Brain microvascular endothelial cell (primary cell): ENCODE measurements around the gene SLC4A5.

Source experiments
- DNase-seq: peaks from one replicate; pipeline ENCODE4 v3.0.0-alpha.2; 2020
- H3K27ac ChIP-seq: fragments of 250-450 bp; sonication (Bioruptor Pico); 2 replicates; pipeline ENCODE4 v1.5.1; 2020; ENCODE audit warnings: mild to moderate bottlenecking, moderate library complexity
- H3K27me3 ChIP-seq: fragments of 250-450 bp; sonication (Bioruptor Pico); replicated peaks from 2 replicates; pipeline ENCODE4 v1.5.1; 2020; ENCODE audit warnings: mild to moderate bottlenecking
- H3K36me3 ChIP-seq: fragments of 250-450 bp; sonication (Bioruptor Pico); replicated peaks from 2 replicates; pipeline ENCODE4 v1.5.1; 2020; ENCODE audit warnings: mild to moderate bottlenecking
- H3K4me3 ChIP-seq: 2 replicates; pipeline ENCODE4 v1.5.1; 2011; ENCODE audit warnings: low read depth, mild to moderate bottlenecking, control low read depth, low read length, moderate library complexity
- in situ Hi-C: cut with HindIII; loops from 2 replicates; pipeline ENCODE4 v1.10.0; 2017; ENCODE audit warnings: low sequenced_read_pairs, low pct_ligation_motif_present
- TF ChIP-seq, protein P1 (sequence below): IDR thresholded peaks from 2 replicates; pipeline ENCODE4 v1.5.1; 2011; ENCODE audit warnings: low read depth, mild to moderate bottlenecking, moderate library complexity, low read length, control low read depth, inconsistent platforms; ENCODE audit errors: missing control alignments

Gene SLC4A5

GRCh38 chr2:74316627-74317295 is 26.5 kb downstream of the SLC4A5 start:
- no peak overlapping the region for H3K4me3 ChIP-seq
- H3K27me3 ChIP-seq = no peaks in the 10 kb centered on the region
- DNase-seq = no peak
- no peak overlapping the region for H3K27ac ChIP-seq
- in situ Hi-C loops = no loop called here
- TF ChIP-seq, protein P1, sequence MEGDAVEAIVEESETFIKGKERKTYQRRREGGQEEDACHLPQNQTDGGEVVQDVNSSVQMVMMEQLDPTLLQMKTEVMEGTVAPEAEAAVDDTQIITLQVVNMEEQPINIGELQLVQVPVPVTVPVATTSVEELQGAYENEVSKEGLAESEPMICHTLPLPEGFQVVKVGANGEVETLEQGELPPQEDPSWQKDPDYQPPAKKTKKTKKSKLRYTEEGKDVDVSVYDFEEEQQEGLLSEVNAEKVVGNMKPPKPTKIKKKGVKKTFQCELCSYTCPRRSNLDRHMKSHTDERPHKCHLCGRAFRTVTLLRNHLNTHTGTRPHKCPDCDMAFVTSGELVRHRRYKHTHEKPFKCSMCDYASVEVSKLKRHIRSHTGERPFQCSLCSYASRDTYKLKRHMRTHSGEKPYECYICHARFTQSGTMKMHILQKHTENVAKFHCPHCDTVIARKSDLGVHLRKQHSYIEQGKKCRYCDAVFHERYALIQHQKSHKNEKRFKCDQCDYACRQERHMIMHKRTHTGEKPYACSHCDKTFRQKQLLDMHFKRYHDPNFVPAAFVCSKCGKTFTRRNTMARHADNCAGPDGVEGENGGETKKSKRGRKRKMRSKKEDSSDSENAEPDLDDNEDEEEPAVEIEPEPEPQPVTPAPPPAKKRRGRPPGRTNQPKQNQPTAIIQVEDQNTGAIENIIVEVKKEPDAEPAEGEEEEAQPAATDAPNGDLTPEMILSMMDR = no peak
- H3K36me3 ChIP-seq = no peaks in the 10 kb centered on the region

GRCh38 chr2:74314107-74314506 is 29.1 kb downstream of the SLC4A5 start:
- TF ChIP-seq, protein P1 = no peak
- no peak overlapping the region for H3K4me3 ChIP-seq
- DNase-seq = no peak

DNA sequence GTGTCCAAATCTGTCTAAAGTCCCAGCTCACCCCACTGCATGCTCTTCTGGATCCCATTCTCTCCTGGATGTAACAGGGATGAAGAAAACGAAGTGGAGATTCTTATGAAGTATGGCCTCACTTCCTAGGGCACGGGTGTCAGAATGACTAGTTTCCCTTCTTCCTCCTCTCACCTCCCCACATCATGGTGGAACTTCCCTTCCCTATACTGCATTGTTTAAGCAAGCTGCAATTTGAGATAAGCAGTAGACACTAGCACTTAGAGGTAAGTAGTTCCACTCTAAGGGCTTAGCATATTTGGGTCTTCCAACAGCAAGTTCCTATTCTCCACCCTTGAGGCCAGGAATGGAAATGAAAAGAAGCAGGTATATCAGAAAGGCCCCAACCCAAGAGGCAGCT is 29.7 kb downstream of the SLC4A5 start:
- in situ Hi-C loops = no loop called here
- Histone ChIP-seq H3K27ac (no peak overlapping the region), H3K27me3 (no peaks in the 10 kb centered on the region), H3K4me3 (no peak overlapping the region), H3K36me3 (no peaks in the 10 kb centered on the region)
- DNase-seq = no peak
- TF ChIP-seq, protein P1 = no peak

More at GRCh38 chr2:74314107-74314506, 29.1 kb downstream of the SLC4A5 start:
- Histone ChIP-seq H3K27me3 (no peaks in the 10 kb centered on the region), H3K36me3 (no peaks in the 10 kb centered on the region), H3K27ac (no peak overlapping the region)
- in situ Hi-C loops = no loop called here

- Histone ChIP-seq H3K27me3 (no peaks in the 10 kb centered on the region), H3K36me3 (no peaks in the 10 kb centered on the region), H3K27ac (no peak overlapping the region), H3K4me3 (no peak overlapping the region)
- DNase-seq = no peak
- TF ChIP-seq, protein P1 = no peak
- in situ Hi-C loops = no loop called here
Measured at GRCh38 chr2:74312913-74313312, 30.3 kb downstream of the SLC4A5 start.

- DNase-seq = no peak
- Histone ChIP-seq H3K27ac (no peak overlapping the region), H3K27me3 (no peaks in the 10 kb centered on the region), H3K36me3 (no peaks in the 10 kb centered on the region), H3K4me3 (no peak overlapping the region)
- TF ChIP-seq, protein P1 = no peak
- in situ Hi-C loops = no loop called here
Measured at GRCh38 chr2:74307720-74308119, 35.5 kb downstream of the SLC4A5 start.
